ENCODE results near the gene MPC1L.
"Not testable (repeated sequence)": the region's sequence is repeated elsewhere in the genome, so short reads cannot be mapped to it uniquely, and the experiment has no call there.

- TF ChIP-seq, protein P1, sequence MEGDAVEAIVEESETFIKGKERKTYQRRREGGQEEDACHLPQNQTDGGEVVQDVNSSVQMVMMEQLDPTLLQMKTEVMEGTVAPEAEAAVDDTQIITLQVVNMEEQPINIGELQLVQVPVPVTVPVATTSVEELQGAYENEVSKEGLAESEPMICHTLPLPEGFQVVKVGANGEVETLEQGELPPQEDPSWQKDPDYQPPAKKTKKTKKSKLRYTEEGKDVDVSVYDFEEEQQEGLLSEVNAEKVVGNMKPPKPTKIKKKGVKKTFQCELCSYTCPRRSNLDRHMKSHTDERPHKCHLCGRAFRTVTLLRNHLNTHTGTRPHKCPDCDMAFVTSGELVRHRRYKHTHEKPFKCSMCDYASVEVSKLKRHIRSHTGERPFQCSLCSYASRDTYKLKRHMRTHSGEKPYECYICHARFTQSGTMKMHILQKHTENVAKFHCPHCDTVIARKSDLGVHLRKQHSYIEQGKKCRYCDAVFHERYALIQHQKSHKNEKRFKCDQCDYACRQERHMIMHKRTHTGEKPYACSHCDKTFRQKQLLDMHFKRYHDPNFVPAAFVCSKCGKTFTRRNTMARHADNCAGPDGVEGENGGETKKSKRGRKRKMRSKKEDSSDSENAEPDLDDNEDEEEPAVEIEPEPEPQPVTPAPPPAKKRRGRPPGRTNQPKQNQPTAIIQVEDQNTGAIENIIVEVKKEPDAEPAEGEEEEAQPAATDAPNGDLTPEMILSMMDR (IDR thresholded peaks at IDR 0.05): not testable (repeated sequence)
- TF ChIP-seq EP300 (IDR thresholded peaks at IDR 0.05; ENCODE audit: borderline replicate concordance in 1 of 2, low read depth in 1 of 2, low read length in 1 of 2); NFIC (IDR thresholded peaks at IDR 0.05; ENCODE audit: borderline replicate concordance); ELF1 (IDR thresholded peaks at IDR 0.05); SIN3A (IDR thresholded peaks at IDR 0.05; ENCODE audit: borderline replicate concordance, low read depth, low read length); GABPA (IDR thresholded peaks at IDR 0.05; ENCODE audit: low read depth); RFX5 (IDR thresholded peaks at IDR 0.05; ENCODE audit: low read length): not testable (repeated sequence)
These were observed 41.0 kb upstream of the MPC1L start for GRCh38 chrX:40582178-40582577.
